ENCODE data around the gene NDUFAF2. TPM values are rescaled to one million over a fixed set of nuclear protein-coding genes. Genes with fewer than 3 reads are reported as not detected.

The NDUFAF2 gene
- total RNA-seq, 4 donors from 2014 or later: 25.9 to 39.0 (median 27.0) TPM

- peak; percentile 17 for ATAC-seq (ENCODE audit: low FRiP score)
- TF ChIP-seq CTCF (IDR thresholded peaks at IDR 0.05): no peak
- no peak for DNase-seq (ENCODE audit: low spot score)
These were observed 218.0 kb downstream of the NDUFAF2 start for GRCh38 chr5:61162832-61163567.

DNA sequence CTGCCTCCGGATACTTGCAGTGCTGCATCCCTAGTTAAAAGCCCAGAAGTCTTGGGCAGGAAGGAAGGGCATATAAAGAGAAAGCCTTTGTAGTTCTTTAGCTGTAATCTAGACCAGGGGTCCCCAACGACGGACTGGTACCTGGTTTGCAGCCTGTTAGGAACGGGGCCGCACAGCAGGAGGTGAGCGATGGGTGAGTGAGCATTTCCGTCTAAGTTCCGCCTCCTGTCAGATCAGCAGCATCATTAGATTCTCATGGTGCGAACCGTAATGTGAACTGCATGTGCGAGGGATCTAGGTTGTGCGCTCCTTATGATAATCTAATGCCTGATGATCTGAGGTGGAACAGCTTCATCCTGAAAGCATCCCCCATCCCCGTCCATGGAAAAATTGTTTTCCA lies 218.9 kb downstream of the NDUFAF2 start:
- DNase-seq (ENCODE audit: low spot score) (no peak), ATAC-seq (ENCODE audit: low FRiP score) (no peak)
- TF ChIP-seq CTCF (IDR thresholded peaks at IDR 0.05): no peak

DNA sequence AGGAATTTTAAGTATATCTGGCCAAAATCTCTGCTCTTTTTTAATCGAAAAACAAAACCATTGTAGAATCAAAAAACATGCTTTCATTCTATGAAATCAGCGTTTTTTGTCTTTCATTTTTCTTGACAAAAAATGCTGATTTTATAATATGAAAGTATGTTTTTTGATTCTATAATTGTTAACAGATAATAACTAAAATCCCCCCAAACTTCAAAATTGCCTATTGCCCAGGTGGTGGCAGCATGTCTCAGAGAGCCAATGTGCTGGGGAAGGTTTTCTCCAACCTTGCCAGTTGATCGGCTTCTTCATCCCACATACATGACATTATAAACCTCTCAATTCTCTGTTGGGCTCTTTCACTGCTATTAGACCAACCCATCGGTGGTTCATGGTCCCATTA lies 222.4 kb downstream of the NDUFAF2 start:
- no peak for TF ChIP-seq CTCF (IDR thresholded peaks at IDR 0.05)
- DNase-seq (ENCODE audit: low spot score): no peak
- no peak for ATAC-seq (ENCODE audit: low FRiP score)

GRCh38 chr5:61168951-61169350 lies 223.9 kb downstream of the NDUFAF2 start:
- TF ChIP-seq CTCF (IDR thresholded peaks at IDR 0.05): no peak
- DNase-seq (ENCODE audit: low spot score) (no peak), ATAC-seq (ENCODE audit: low FRiP score) (no peak)

DNA sequence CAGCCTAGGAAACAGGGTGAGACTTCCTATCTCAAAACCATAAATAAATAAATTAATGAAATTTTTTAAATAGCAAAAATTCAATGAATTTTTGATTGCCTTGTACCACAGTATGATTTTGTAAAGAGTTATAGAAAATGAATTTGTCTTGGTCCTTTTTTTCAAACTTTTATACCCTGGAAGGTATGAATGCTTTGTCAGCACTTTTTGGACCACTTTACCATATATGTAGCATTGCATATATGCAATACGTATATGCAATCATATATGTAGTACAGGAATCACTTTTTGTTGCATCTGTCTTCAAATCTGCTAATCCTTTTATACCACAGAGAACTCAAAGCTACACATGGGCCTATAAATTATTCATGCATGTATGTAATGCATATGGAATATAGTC lies 226.5 kb downstream of the NDUFAF2 start:
- no peak for DNase-seq (ENCODE audit: low spot score)
- no peak for ATAC-seq (ENCODE audit: low FRiP score)
- TF ChIP-seq CTCF (IDR thresholded peaks at IDR 0.05): no peak

GRCh38 chr5:61176631-61177030 lies 231.6 kb downstream of the NDUFAF2 start:
- ATAC-seq (ENCODE audit: low FRiP score): no peak

More at GRCh38 chr5:61176631-61177030, 231.6 kb downstream of the NDUFAF2 start:
- TF ChIP-seq CTCF (IDR thresholded peaks at IDR 0.05): no peak
- no peak for DNase-seq (ENCODE audit: low spot score)

Data from omental fat pad (tissue), 4 donors.